Raji (cell line): ENCODE results near the gene DCTPP1.

Source experiments
- POLR2A ChIP-seq: IDR thresholded peaks from 2 replicates; pipeline ENCODE4 v1.6.1; 2011; ENCODE audit warnings: low read depth, low read length, control low read depth; ENCODE audit not compliant: insufficient read depth

Gene DCTPP1

DNA sequence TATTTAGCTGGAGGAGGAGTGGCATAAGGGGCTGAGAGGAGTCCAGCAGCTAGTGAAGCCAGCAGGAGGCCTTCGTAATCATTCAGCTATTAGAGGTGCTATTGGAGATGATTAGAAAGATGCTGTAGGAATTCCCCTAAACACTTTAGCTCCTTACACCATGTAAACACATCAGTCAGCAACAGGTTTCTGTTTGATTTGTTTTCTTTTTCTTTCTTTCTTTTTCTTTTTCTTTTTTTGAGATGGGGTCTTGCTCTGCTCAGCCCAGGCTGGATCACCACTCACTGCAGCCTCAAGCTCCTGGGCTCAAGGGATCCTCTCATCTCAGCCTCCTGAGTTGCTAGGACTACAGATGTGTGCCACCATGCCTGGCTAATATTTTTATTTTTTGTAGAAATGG lies 26.5 kb upstream of the DCTPP1 start:
- no peak for TF ChIP-seq POLR2A

DNA sequence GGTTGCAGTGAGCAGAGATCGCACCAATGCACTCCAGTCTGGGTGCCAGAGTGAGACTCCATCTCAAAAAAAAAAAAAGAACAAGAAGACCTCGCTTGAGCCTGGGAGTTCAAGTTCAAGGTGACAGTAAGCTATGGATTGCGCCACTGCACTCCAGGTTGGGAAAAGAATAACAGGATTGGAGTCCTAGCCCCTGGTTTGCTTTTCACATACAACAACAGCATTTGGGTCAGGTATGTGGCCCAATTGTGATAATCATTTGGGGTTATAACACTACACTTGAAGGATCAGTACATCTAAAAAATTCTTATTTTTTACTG lies 19.2 kb upstream of the DCTPP1 start:
- TF ChIP-seq POLR2A = no peak

DNA sequence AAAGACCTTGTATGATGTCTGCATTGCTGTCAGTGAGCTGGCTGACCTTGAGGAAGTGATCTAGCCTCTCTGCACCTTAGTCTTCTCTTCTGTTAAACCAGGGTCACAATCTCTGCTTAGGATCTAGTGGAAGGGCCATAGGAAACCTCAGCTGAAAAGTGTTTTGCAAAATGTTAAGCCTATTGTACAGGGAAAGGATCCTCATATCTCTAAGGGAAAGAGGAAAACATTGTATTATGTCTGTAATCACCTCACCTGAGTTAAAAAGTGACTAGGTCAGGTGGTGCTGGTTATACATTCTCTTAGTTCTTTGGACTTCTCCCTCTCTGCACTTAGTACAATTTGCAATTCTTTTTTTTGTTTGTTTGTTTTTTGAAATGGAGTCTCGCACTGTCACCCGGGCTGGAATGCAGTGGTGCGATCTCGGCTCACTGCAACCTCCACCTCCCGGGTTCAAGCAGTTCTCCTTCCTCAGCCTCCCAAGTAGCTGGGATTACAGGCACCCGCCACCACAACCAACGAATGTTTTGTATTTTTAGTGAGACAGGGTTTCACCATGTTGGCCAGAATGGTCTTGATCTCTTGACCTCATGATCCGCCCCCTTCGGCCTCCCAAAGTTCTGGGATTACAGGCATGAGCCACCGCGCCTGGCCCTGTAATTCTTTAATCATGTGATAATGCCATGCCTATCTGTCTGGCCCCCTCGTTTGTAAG lies 17.8 kb upstream of the DCTPP1 start:
- no peak for TF ChIP-seq POLR2A

DNA sequence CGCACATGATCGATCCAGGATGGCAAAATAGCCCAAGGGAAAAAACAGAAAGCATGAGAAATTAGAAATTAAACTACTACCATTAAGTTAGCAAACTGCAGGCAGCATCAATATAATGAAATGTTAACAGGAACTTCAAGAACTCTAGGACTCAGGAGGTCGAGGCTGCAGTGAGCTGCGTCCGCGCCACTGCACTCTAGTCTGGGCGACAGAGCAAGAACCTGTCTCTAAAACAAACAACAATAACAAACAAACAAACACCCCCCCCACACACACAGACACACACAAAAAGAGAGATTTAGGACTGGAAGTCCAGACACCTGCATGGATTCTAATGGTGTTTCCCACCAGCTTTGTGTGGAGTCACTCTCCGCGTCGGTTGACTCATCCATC lies 16.4 kb upstream of the DCTPP1 start:
- TF ChIP-seq POLR2A = no peak

DNA sequence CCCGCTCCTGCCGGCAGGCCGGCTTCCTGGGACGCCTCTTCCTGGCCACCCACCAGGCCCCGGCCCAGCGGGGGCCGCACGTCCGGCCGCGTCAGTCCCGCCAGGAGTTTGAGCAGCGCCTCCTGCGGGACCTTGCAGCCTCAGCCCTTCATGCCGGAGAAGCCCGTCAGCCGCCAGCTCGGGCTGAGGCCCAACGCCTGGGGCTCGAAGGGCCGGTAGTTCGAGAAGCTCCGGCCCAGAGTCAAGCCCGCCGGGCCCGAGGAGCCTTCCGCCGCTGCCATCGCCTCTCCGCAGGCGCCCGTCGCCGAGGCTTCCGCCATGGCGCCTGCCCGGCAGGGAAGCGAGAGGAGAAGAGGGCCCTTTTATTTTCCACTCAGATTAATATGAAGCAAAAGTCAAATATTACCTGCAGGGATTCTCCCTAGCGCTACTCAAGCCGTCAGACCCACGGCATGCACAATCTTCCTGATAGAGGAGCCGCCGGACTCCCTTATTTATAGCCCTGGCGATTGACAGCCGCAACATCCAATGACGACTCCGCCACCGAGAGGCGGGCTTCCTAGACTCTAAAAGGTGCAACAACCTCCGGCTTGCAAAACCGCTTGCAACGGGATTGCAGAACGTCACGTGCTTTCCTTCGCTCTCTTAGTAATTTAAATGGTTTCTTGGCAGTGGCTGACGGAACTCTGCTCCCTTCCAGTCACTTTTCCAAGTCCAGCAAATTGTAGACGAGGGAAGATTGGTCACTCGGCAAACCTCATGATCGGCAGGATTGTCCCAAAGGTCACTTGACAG lies 15.8 kb upstream of the DCTPP1 start, which contains the start of gene SEPHS2:
Gene SEPHS2 (minus strand): TSS at position 467 of the 795 bp plus-strand sequence. CDS start 147 bp downstream, at position 320.
- TF ChIP-seq POLR2A = peak; percentile 95

DNA sequence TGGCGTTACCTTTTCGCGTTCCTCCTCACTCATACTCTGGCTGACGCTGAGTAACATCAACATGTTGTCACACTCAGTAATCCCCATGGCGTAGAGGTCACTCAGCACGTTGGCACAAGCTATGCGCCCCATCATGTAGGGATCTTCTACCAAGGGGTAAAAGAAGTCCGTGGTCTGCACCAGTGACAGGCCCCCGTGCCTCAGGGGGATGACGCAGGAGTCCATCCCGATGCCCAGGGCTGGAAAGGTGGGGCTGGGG lies 15.2 kb upstream of the DCTPP1 start:
- TF ChIP-seq POLR2A = no peak

DNA sequence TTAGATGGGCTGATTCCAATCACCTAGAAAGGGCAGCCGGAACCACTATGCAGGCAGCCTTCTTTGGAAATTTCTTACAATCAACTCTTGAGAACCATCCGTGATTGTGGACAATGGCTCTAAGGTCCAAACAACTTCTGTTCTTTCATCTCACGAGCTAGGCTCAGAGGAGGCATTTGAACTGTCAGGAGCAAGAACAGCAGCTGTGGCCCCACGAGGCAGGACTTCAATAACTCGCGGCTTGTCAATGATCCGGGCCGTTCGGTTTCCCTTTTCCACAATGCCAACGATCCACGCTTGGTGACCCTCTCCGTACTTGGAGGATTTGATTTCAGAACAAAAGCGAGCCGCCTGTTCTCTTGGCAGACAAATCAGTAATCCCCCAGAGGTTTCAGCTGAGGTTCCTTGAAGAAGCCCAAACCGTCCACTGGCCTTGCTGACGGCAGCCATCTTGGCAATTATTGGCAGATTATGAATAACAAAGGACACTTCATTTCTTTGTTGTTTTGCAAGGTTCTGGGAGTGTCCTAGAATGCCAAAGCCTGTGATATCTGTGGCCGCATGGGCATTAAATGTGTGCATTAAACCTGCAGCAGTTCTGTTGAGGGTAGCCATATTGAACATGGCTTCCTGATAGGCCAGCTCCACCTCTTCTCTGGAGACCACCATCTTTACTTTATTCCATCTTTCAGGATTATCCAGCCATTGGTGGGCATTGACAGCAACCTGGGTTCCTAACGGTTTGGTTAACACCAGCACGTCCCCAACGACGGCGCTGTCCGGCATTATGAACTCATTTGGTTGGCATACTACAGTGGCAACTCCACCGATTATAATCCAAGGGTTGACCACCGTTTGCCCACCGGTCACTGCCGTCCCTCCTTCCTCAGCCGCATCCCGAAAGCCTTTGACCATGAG lies 14.7 kb upstream of the DCTPP1 start:
- TF ChIP-seq POLR2A = no peak

DNA sequence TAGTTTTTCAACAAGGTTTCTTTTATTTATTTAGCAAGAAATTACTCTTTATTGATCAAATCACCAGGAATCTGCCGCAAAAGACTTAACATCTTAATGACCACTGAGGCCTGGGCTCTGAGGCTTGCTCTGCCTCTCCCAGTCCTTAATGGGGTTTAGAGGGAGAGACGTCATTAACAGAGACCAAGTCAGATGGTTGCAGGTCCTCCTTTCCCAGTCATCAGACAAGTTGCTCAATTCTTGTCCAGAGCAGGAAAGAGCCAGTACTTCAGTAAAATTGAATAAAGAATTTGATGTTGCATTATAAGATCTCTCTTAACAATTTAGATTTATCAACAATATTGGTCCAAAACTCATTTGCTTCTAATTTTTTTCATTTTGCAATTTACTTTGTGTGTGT lies 13.8 kb upstream of the DCTPP1 start:
- TF ChIP-seq POLR2A = no peak

DNA sequence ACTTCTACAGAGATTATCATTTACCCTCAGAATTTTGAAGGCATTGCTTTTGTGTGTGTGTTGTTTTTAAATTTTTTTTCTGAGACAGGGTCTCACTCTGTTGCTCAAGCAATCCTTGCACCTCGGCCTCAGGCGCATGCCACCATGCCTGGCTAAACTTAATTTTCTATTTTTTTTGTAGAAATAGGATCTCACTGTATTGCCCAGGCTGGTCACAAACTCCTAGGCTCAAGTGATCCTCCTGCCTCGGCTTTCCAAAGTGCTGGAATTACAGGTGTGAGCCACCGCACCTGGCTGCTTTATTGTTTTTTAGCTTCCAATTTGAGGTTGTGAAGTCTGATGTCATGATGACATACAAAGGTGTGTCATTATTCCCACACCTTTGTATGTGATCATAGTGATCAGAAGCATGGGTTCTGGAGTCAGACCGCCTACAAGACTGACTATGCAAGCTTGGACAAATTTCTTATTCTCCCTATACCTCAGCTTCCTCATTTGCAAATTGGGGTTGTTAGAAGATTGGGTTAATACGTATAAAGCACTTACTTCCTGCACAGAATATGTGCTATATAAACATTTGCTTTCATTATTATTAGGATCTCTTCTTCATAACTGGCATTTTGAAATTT lies 10.0 kb upstream of the DCTPP1 start:
- no peak for TF ChIP-seq POLR2A

DNA sequence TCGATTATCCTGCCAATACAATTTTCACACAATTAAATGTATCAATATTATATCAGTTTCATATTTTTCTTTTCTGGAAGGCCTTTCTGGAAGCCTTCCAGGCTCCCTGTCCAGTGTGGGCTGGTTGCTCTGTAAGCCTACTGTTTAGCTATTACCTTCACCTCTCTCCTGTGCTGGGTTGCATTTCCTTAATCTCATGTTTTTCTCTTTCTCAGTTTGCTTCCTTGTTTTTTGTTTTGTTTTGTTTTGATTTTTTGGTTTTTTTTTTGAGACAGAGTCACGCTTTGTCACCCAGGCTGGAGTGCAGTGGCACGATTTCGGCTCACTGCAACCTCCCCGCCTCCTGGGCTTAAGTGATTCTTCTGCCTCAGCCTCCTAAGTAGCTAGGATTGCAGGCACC lies 9.0 kb upstream of the DCTPP1 start:
- no peak for TF ChIP-seq POLR2A

DNA sequence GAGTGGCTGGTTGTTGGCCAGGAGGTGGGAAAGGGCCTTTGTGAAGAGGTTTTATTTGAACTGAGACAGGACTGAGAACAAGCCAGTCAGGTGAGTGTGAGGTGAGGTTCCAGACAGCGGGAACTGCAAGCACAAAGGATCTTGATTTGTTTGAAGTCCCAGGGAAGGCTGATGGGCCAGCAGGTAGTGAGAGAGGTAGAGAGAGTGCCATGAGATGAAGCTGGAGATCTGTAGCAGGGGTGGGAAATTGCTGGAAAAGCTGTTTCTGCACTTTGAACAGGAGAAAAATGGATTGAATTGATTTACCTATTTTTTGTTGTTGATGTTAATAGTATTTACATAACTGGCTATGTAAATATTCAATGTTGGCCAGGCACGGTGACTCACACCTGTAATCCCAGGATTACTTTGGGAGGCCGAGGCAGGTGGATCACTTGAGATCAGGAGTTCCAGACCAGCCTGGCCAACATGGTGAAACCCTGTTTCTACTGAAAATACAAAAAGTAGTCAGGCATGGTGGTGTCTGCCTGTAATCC lies 7.7 kb upstream of the DCTPP1 start:
- TF ChIP-seq POLR2A = no peak

DNA sequence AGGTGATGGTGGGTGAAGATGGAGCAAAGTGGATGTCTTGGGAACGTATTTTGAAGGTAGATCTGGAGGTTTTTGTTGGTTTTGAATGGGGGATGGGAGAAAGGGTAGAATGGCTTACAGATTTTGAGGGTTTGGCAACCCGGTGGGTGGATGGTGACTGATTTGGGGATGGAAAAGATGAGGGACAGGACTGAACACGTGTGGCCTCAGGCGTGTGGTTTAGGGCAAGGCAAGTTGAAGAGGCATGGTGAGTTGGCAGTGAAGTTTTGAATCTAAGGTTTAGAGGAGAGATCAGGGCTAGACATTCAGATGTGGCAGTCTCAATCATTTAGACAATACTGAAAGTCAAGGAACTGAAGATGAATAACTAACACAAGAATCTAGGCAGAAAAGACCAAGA lies 5.0 kb upstream of the DCTPP1 start:
- no peak for TF ChIP-seq POLR2A

DNA sequence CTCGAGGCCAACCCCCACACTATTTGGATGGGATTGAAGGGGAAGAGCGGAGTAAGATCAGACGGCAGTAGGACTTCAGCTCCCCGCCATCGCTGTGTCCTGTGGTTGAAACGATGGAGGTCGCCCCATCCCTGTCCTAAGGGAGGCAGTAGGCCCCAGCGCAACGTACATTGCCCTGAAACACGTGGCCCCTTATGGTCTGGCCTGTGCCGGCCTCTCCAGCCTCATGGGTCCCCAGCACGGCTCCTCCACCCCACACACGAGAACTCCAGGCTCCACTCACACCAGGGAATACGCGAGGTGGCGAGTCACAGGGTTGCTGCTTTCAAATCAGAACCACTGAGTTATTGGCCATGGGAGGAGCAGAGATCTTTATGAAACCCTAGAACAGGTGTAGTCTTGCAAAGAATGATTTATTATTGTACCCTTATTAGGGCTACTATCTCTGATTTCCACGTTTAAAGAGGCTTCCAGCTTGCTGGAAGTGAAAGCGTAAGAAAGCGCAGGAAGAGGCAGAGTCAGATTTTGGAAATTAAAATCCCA lies 669 bp upstream of the DCTPP1 start:
- no peak for TF ChIP-seq POLR2A

DNA sequence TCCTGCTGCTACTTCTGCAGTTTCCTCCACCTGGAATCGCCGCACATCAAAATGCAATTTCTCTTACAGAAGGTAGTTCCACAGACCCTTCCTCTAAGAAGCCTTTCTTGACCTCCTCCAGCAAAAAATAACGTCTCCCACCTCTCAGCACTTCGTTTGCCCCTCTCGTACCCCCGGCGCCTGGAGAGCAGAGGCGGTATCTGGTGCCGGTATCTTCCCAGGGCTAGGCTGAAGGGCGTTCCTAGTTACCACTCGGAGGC lies 482 bp downstream of the DCTPP1 start:
- TF ChIP-seq POLR2A = no peak

DNA sequence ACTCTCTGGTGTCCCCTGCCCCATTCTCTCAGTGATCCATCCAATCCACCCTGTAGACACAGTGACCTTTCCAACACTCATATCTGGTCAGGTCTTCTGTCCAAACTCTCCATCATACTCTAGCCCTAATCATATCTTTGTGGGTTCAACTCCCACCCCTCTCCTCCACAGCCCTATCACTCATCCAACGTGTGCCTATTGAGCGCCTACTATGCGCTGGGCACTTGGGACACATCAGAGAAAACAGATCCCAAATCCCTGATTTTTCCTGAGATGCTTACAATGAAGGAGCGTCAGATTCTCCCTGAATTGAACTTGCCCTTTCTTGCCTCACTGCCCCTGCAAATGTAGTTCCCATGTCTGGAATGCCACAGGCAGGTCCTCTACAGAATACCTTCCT lies 1.8 kb downstream of the DCTPP1 start:
- no peak for TF ChIP-seq POLR2A
